PC-9 (cell line): ENCODE data around the gene MMP24OS.

Source experiments
- CTCF ChIP-seq: fragments of 200-600 bp; sonication (generic); conservative IDR thresholded peaks from 2 replicates; pipeline ENCODE4 v1.6.1; 2017; ENCODE audit warnings: mixed run types, antibody characterized with exemption, mild to moderate bottlenecking, moderate library complexity
- EZH2 ChIP-seq: fragments of 200-600 bp; sonication (generic); IDR thresholded peaks from 2 replicates; pipeline ENCODE4 v1.8.0; 2017; ENCODE audit warnings: antibody characterized with exemption, low read depth

- TF ChIP-seq CTCF (no peak), EZH2 (no peak)
Observed at GRCh38 chr20:35277531-35278395, at the start of gene MMP24OS.
